RCC 7860 (cell line): ENCODE results near the gene VSIG8.

ENCODE experiments used
- DNase-seq: peaks from one replicate; pipeline ENCODE4 v3.0.0-alpha.2; 2015; ENCODE audit warnings: low spot score
- FAIRE-seq: peaks from 2 replicates; lab custom pipeline; 2012; peaks lifted over from hg19 to GRCh38; lab: Jason Lieb, UNC

Gene VSIG8

GRCh38 chr1:159859767-159860322 lies 2.6 kb downstream of the VSIG8 start:
- FAIRE-seq (no peak), DNase-seq (no peak)

- FAIRE-seq = no peak
Observed at GRCh38 chr1:159857889-159858288, 4.6 kb downstream of the VSIG8 start.

GRCh38 chr1:159856576-159856975 lies 5.9 kb downstream of the VSIG8 start:
- FAIRE-seq (no peak), DNase-seq (no peak)

More at GRCh38 chr1:159857889-159858288, 4.6 kb downstream of the VSIG8 start:
- DNase-seq = no peak

GRCh38 chr1:159855709-159856108 lies 6.7 kb downstream of the VSIG8 start:
- DNase-seq = no peak
- FAIRE-seq = no peak

- no peak for DNase-seq
- FAIRE-seq = no peak
Observed at GRCh38 chr1:159854693-159855192, 7.7 kb downstream of the VSIG8 start.

- no peak for DNase-seq
Observed at GRCh38 chr1:159854116-159854692, 8.3 kb downstream of the VSIG8 start.

GRCh38 chr1:159853417-159854115 lies 8.9 kb downstream of the VSIG8 start:
- DNase-seq = no peak
- FAIRE-seq = no peak

More at GRCh38 chr1:159854116-159854692, 8.3 kb downstream of the VSIG8 start:
- FAIRE-seq = no peak

- FAIRE-seq = no peak
- no peak for DNase-seq
Observed at GRCh38 chr1:159851407-159851806, 11.1 kb downstream of the VSIG8 start.

GRCh38 chr1:159849626-159850366 lies 12.7 kb downstream of the VSIG8 start:
- peak; percentile 26 for DNase-seq
- no peak for FAIRE-seq

- FAIRE-seq = no peak
- DNase-seq = no peak
Observed at GRCh38 chr1:159848326-159848725, 14.1 kb downstream of the VSIG8 start.

- DNase-seq = no peak
Observed at GRCh38 chr1:159847231-159847630, 15.2 kb downstream of the VSIG8 start.

GRCh38 chr1:159845751-159846629 lies 16.5 kb downstream of the VSIG8 start:
- FAIRE-seq (no peak), DNase-seq (no peak)

More at GRCh38 chr1:159847231-159847630, 15.2 kb downstream of the VSIG8 start:
- no peak for FAIRE-seq

GRCh38 chr1:159843459-159843858 lies 19.0 kb downstream of the VSIG8 start:
- FAIRE-seq (no peak), DNase-seq (peak; percentile 35)

GRCh38 chr1:159841749-159842148 lies 20.7 kb downstream of the VSIG8 start:
- DNase-seq = no peak
- FAIRE-seq = no peak

- no peak for FAIRE-seq
- DNase-seq = no peak
Observed at GRCh38 chr1:159839116-159839849, 23.2 kb downstream of the VSIG8 start.

- DNase-seq = peak; percentile 65
- peak; percentile 93 for FAIRE-seq
Observed at GRCh38 chr1:159838715-159839114, 23.7 kb downstream of the VSIG8 start.

GRCh38 chr1:159835862-159836525 lies 26.5 kb downstream of the VSIG8 start:
- FAIRE-seq = no peak
- no peak for DNase-seq

- FAIRE-seq (peak; percentile 45), DNase-seq (peak; percentile 57)
Observed at GRCh38 chr1:159835356-159835755, 27.1 kb downstream of the VSIG8 start.

GRCh38 chr1:159832309-159832708 lies 30.1 kb downstream of the VSIG8 start:
- DNase-seq (no peak), FAIRE-seq (no peak)
